GM19372 (cell line): ENCODE data around the gene TARM1.

Experiments
- ATAC-seq: cut with Tn5 transposase; IDR thresholded peaks from one replicate; pipeline ENCODE4 v1.9.1; 2021; ENCODE audit warnings: mild to moderate bottlenecking, low read depth, moderate library complexity; ENCODE audit not compliant: unreplicated experiment

The TARM1 gene

DNA sequence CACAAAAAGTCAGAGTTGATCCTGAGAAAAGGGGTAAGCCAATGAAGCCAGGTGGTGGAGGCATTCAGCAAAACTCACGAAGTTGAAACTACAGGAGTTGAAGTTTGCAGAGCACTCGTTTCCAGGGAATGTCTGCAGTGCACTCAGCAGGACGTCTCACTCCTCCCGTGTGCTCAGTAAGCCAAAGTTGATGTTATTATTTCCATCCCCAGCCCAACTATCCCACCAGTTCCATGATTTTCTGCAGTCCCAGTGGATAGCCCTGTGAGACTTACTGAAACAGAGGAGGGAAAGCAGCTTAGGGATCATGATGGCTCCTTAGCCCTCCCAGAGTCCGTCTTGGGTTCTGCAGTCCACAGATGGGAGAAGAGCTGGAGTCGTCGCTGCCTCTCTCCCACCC lies at the start of gene TARM1:
Gene TARM1, minus strand, starts transcription at position 334 of the 400 bp plus-strand sequence. Its CDS starts 25 bp downstream, at position 309.
- no peak for ATAC-seq

GRCh38 chr19:54129617-54129996 lies 48.4 kb upstream of the TARM1 start:
- ATAC-seq, result no peak

DNA sequence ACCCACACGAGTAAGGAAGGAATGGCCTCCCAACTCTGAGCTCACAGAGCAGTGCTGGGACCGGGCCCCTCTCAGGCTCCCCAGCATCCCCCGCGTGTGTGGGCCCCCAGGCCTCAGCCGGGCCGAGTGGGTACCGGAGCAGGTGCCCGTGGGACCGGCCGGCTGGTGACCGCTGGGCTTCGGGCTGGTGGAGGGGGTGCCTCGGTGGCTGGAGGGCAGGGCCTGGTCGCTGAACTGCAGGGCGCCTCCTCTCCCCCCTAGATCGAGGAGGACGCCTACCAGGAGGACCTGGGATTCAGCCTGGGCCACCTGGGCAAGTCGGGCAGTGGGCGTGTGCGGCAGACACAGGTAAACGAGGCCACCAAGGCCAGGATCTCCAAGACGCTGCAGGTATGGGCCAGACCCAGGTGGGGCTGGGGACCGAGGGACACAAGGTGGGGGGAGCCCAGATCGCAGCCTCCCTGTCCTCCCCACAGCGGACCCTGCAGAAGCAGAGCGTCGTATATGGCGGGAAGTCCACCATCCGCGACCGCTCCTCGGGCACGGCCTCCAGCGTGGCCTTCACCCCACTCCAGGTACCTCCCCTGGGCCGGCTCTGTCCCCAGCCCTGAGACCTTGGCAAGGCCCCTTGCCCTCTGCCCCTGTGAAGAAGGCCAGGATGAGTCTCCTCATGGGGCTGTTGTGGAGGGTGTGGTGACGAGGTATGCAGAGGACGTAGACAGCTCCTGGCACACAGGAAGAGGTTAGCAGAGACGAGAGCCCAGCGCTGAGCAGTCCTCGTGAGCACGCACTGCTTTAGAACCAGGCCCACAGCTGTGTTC lies 47.8 kb upstream of the TARM1 start:
- no peak for ATAC-seq

GRCh38 chr19:54128441-54128725 lies 47.2 kb upstream of the TARM1 start:
- ATAC-seq, result no peak

GRCh38 chr19:54127688-54128440 lies 46.7 kb upstream of the TARM1 start:
- no peak for ATAC-seq

- ATAC-seq, result no peak
These were observed 44.5 kb upstream of the TARM1 start for GRCh38 chr19:54125713-54126112.

GRCh38 chr19:54124393-54124792 lies 43.2 kb upstream of the TARM1 start:
- no peak for ATAC-seq

- no peak for ATAC-seq
These were observed 42.5 kb upstream of the TARM1 start for GRCh38 chr19:54123682-54124081.

- no peak for ATAC-seq
These were observed 40.1 kb upstream of the TARM1 start for GRCh38 chr19:54121259-54121658.

- peak; percentile 81 for ATAC-seq
These were observed 34.2 kb upstream of the TARM1 start, which contains the start of the genes PRPF31 and TFPT for GRCh38 chr19:54115109-54116063. TSS of gene PRPF31 (plus strand) at chr19:54115754. CDS start at chr19:54118279, 2,525 bp downstream. TSS of gene TFPT (minus strand) at chr19:54115657. CDS start at chr19:54115269, 388 bp downstream.

GRCh38 chr19:54114340-54115108 lies 33.4 kb upstream of the TARM1 start:
- no peak for ATAC-seq

- ATAC-seq, result no peak
These were observed 28.5 kb upstream of the TARM1 start for GRCh38 chr19:54109651-54110050.

DNA sequence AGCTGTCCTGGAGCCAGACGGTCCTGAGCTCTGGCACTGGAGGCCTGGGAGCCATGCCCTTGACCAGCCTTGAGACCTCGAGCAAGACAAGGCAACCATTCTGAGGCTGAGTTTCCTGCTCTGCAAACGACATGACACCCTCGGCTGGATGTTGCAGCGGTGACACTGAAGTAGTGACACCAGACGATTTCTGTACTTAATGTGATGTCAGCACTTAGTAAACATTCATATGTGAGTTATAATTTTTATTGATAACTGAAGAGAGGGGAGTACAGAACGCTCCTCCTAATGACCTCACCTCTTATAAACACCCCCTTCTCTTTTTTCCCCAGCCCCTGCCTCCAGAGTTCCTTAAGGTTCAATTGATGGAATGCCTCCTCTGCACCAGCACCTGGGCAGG lies 27.3 kb upstream of the TARM1 start:
- ATAC-seq, result no peak

DNA sequence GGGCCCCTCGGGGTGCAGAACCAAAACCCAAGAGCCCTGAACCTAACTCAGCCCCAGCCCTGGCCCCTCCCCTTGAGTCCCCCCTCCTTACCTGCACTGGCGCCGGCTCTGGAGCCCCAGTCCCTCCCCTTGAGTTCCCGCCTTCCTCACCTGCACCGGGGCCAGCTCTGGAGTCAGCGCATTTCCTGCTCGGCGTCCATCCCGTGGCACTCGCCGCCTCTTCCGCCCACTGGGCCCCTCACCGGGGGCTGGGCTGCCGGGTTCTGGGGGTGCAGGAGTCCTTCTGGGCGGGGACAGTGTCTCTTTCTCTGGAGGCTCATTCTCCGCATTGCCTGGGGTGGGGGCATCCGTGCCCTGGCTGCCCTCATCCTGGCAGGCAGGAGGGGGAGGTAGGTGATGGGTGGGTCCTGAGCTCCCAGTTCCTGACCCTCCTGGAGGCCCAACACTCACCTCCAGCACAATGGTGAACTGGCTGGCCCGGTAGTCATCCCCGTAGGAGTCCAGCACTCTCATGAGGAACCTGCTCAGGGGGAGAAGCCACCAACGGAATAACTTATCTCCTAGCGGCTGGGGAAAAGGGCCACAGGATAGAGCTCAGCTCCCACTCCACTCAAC lies 26.8 kb upstream of the TARM1 start:
- no peak for ATAC-seq

- no peak for ATAC-seq
These were observed 25.6 kb upstream of the TARM1 start for GRCh38 chr19:54106716-54107115.

DNA sequence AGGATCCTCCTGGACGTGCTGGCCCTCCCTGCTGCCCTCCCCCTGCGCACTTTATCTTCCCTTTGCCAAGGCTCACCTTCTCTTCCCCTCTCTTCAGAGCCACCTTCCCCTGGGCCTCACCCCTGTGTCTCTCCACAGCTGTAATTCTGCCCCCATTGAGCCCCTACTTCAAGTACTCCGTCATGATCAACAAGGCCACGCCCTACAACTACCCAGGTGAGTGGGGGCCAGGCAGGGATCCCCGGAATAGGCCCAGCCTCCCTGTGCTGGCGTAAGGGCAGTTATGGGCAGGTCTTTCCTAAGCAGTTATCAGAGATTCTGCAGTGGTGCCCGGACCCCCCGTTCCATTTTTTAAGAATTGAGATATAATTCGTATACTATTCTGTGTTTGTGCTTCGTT lies 24.6 kb upstream of the TARM1 start:
- no peak for ATAC-seq

GRCh38 chr19:54104998-54105715 lies 24.0 kb upstream of the TARM1 start:
- ATAC-seq, result no peak

GRCh38 chr19:54102421-54103169 lies 21.4 kb upstream of the TARM1 start, which contains the start of gene NDUFA3:
TSS of gene NDUFA3 (plus strand) at chr19:54102855. CDS start at chr19:54102879, 24 bp downstream.
- peak; percentile 98 for ATAC-seq
